Spleen (tissue), 11 donors: ENCODE results near the gene ZNF431. TPM values are rescaled to one million over a fixed set of nuclear protein-coding genes. Genes with fewer than 3 reads are reported as not detected.

ENCODE experiments used
- DNase-seq: peaks from one replicate; pipeline ENCODE4 v3.0.0-alpha.2; 2020
- H3K27ac ChIP-seq, 8 donors: fragments of 200-600 bp; sonication (generic) in 7 of 8; 1 replicate in 4 of 8; 2 replicates in 4 of 8; pipeline versions ENCODE4 v1.5.0 to v1.8.0; 2016 to 2021; ENCODE audit warnings: inconsistent platforms in 4 of 8, mild to moderate bottlenecking in 4 of 8, moderate library complexity in 1 of 8
- H3K27me3 ChIP-seq, 7 donors: fragments of 200-600 bp; sonication (generic) in 6 of 7; replicated peaks in 1 of 7; 1 replicate in 4 of 7; 2 replicates in 3 of 7; pipeline versions ENCODE4 v1.5.0 to v1.8.0; 2016 to 2021; ENCODE audit warnings: inconsistent platforms in 3 of 7, mild to moderate bottlenecking in 1 of 7
- H3K36me3 ChIP-seq, 6 donors: fragments of 200-600 bp; sonication (generic) in 5 of 6; 1 replicate in 4 of 6; 2 replicates in 2 of 6; pipeline versions ENCODE4 v1.5.0 to v1.8.0; 2016 to 2021; ENCODE audit warnings: inconsistent platforms in 2 of 6
- H3K4me1 ChIP-seq, 6 donors: fragments of 200-600 bp; sonication (generic) in 5 of 6; 1 replicate in 3 of 6; 2 replicates in 3 of 6; pipeline versions ENCODE4 v1.5.0 to v1.8.0; 2016 to 2021; ENCODE audit warnings: inconsistent platforms in 3 of 6
- H3K4me3 ChIP-seq, 8 donors: fragments of 200-600 bp; sonication (generic) in 7 of 8; 1 replicate in 4 of 8; 2 replicates in 4 of 8; pipeline versions ENCODE4 v1.5.0 to v1.8.0; 2016 to 2021; ENCODE audit warnings: inconsistent platforms in 4 of 8, mild to moderate bottlenecking in 4 of 8, moderate library complexity in 2 of 8
- H3K9me3 ChIP-seq, 8 donors: fragments of 200-600 bp; sonication (generic) in 7 of 8; 1 replicate in 4 of 8; 2 replicates in 4 of 8; pipeline versions ENCODE4 v1.5.0 to v1.8.0; 2016 to 2021; ENCODE audit warnings: inconsistent platforms in 4 of 8
- POLR2A ChIP-seq, 3 donors: fragments of 450-650 bp; IDR thresholded peaks; one replicate each; pipeline ENCODE4 v1.5.1; 2017; ENCODE audit warnings: antibody characterized with exemption in 3 of 3, mild to moderate bottlenecking in 1 of 3
- POLR2AphosphoS5 ChIP-seq, 3 donors: sonication (generic); formaldehyde crosslinking; IDR thresholded peaks; one replicate each; pipeline ENCODE4 v1.5.1; 2017; ENCODE audit warnings: antibody characterized with exemption in 3 of 3
- WGBS, 5 donors: extraction: QIAGEN DNeasy Blood & Tissue Kit in 3 of 5; methylation state at CpG; one replicate each; pipeline versions ENCODE4 v1.1.5 to v1.1.7; 2013 to 2018; 5-methylcytosine and 5-hydroxymethylcytosine counted together
- intact Hi-C: fragments of 100-400 bp; cut with DNase I; formaldehyde crosslinking; loops from one replicate; pipeline ENCODE4 v1.15.0; 2023; ENCODE audit warnings: low total_unique reads
- polyA plus RNA-seq, 3 donors: library from polyadenylated mRNA; stranded (reverse); fragments of 200-250 nt; gene quantifications; one replicate each; pipeline ENCODE4 v1.2.1, GENCODE V29; 2013
- total RNA-seq, 7 donors: library from RNA; depleted of rRNA in 3 of 7; stranded (reverse); fragments of >200 nt in 3 of 7; fragmentation: NEBNext Ultra II Directional in 4 of 7; extraction: Animal tissue kit (Norgen Biotek cat#: 25700) in 4 of 7; gene quantifications; one replicate each; pipeline versions ENCODE4 v1.1.0 to v1.2.1, GENCODE V29; 2016 to 2021
- TF ChIP-seq, protein P1 (sequence below), 11 experiments: fragments of 200-600 bp in 7 of 11; fragments of 450-650 bp in 4 of 11; sonication (generic) in 4 of 11; IDR thresholded peaks in 8 of 11; conservative IDR thresholded peaks in 3 of 11; 1 replicate in 7 of 11; 2 replicates in 4 of 11; pipeline versions ENCODE4 v1.4.0 to v1.8.0; 2016 to 2021; ENCODE audit warnings: antibody characterized with exemption in 11 of 11, inconsistent platforms in 4 of 11, mild to moderate bottlenecking in 1 of 11
- donor health status: healthy with polysubstance abuse.
- donor health status: DM: no; HTN: no; CAD: no; lungs with moderate emphysema.
- donor health status: DM: no; HTN: no; CAD: no.
- donor health status: Bipolar disorder and iron deficiency.
- donor health status: healthy.
- donor health status: DM: no; HTN: no; CAD: no.
- donor health status: DM: yes; HTN: yes; CAD: no.

The ZNF431 gene
- total and polyA plus RNA-seq, 10 donors, result 8.8 to 33.5 (median 20.9) TPM

DNA sequence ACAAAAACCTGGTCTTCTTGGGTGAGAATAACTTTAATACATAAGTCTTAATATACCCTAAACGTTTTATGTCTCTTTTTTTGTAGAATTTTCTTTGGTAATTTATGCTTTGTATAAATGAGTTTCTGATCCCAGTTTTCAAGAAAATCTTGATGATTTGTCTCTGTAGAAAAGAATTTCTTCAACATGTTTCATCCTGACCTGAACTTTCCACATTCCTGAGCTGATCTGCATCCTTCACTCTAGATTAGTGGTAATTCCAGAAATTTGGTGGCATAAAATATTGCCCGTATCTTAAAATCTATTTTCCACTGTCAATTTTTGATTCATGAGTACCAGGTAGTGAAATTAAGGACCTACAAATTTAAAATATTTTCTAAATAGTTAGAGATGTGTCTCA lies 43.5 kb upstream of the ZNF431 start:
- Histone ChIP-seq H3K4me1 (no peaks in the 10 kb centered on the region), H3K36me3 (peaks cover 0 to 53% (median 8%) of the 10 kb centered on the region in 6 donors), H3K9me3 (no peaks in the 10 kb centered on the region), H3K4me3 (no peak overlapping the region), H3K27ac (no peak overlapping the region), H3K27me3 (no peaks in the 10 kb centered on the region)
- DNase-seq, result no peak
- TF ChIP-seq POLR2AphosphoS5 (IDR thresholded peaks at IDR 0.05) (no peak), POLR2A (IDR thresholded peaks at IDR 0.05) (no peak)
- TF ChIP-seq, protein P1, sequence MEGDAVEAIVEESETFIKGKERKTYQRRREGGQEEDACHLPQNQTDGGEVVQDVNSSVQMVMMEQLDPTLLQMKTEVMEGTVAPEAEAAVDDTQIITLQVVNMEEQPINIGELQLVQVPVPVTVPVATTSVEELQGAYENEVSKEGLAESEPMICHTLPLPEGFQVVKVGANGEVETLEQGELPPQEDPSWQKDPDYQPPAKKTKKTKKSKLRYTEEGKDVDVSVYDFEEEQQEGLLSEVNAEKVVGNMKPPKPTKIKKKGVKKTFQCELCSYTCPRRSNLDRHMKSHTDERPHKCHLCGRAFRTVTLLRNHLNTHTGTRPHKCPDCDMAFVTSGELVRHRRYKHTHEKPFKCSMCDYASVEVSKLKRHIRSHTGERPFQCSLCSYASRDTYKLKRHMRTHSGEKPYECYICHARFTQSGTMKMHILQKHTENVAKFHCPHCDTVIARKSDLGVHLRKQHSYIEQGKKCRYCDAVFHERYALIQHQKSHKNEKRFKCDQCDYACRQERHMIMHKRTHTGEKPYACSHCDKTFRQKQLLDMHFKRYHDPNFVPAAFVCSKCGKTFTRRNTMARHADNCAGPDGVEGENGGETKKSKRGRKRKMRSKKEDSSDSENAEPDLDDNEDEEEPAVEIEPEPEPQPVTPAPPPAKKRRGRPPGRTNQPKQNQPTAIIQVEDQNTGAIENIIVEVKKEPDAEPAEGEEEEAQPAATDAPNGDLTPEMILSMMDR (IDR thresholded peaks at IDR 0.05 in 8 of 11, conservative IDR thresholded peaks at IDR 0.05 in 3 of 11), result no peak
- WGBS, 5 donors, result 65 to 93% (median 90%) methylated on average over 2 of the region's 2 CpGs
- intact Hi-C loops, result no loop called here

DNA sequence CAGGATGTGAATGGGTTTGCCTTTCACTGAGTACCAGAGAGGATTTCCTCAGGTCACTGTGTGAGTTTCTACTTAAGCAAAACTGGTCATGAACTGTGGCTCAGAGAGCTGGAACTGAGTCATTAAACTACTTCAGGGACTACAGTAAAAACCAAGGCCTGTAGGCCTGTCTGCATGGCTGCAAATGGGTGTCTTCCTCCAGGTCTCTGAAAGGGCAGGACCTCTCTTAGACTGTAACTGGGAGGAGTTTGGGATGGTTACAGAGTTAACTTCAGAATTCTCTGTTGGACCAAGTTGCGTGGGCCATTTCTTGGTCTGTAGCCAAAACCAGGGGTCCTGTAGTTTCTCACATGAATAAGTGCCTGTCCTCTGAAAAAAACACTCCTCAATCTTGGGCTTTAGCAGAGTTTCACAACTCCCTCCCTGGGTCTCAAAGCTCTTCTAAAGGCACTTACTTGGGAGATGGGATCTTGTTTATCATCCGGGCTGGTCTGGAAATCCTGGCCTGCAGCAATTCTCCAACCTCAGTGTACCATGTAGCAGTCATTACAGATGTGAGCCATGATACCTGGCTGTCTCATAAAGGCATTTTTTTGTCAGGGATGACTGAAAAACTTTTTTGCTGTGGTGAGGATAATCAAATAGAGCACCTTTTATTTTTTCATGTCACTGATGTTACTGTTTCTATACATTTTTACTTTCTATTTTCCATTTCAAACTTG lies 40.2 kb upstream of the ZNF431 start:
- 60 to 89% (median 86%) methylated on average over 2 of the region's 2 CpGs for WGBS, 5 donors
- Histone ChIP-seq H3K36me3 (peaks cover 0 to 76% (median 20%) of the 10 kb centered on the region in 6 donors), H3K27me3 (no peaks in the 10 kb centered on the region), H3K4me1 (no peaks in the 10 kb centered on the region), H3K27ac (no peak overlapping the region), H3K9me3 (peaks cover 0 to 16% (median 0%) of the 10 kb centered on the region in 8 donors), H3K4me3 (no peak overlapping the region)
- DNase-seq, result no peak
- intact Hi-C loops, result no loop called here
- TF ChIP-seq POLR2AphosphoS5 (IDR thresholded peaks at IDR 0.05) (no peak), POLR2A (IDR thresholded peaks at IDR 0.05) (no peak)
- TF ChIP-seq, protein P1 (IDR thresholded peaks at IDR 0.05 in 8 of 11, conservative IDR thresholded peaks at IDR 0.05 in 3 of 11), result no peak

DNA sequence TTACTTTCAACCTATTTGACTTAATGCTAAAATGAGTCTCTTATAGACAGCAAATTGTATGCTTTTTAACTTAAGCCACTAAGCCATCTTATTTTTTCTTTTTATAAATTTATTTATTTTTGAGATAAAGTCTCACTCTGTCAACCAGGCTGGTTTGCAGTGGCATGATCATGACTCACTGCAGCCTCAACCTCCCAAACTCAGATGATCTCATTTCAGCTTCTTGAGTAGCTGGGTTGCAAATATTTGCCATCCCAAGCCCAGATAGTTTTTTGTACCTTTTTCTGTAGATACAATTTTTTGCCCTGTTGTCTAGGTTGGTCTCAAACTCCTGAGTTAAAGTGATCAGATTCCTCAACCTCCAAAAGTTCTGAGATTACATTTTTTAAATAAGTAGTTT lies 32.7 kb upstream of the ZNF431 start:
- H3K4me1 ChIP-seq, result no peaks in the 10 kb centered on the region
- TF ChIP-seq, protein P1 (IDR thresholded peaks at IDR 0.05 in 8 of 11, conservative IDR thresholded peaks at IDR 0.05 in 3 of 11), result no peak
- DNase-seq, result no peak
- no peaks in the 10 kb centered on the region for H3K27me3 ChIP-seq
- no peak overlapping the region for H3K4me3 ChIP-seq
- H3K27ac ChIP-seq, result no peak overlapping the region
- H3K9me3 ChIP-seq, result peaks cover 0 to 38% (median 19%) of the 10 kb centered on the region in 8 donors
- intact Hi-C loops, result no loop called here
- H3K36me3 ChIP-seq, result peaks cover 0 to 76% (median 6%) of the 10 kb centered on the region in 6 donors

DNA sequence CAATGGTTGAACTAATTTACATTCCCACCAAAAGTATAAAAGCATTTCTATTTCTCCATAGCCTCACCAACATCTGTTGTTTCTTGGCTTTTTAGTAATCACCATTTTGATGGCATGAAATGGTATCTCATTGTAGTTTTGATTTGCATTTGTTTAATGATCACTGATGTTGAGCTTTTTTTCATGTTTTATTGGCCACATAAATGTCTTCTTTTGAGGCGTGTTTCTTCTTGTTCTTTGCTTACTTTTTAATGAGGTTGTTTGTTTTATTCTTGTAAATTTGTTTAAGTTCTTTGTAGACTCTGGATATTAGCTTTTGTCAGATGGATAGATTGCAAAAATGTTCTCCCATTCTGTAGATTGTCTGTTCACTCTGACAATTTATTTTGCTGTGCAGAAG lies 31.7 kb upstream of the ZNF431 start:
- no peak overlapping the region for H3K27ac ChIP-seq
- H3K4me1 ChIP-seq, result no peaks in the 10 kb centered on the region
- 89 to 100% (median 96%) methylated on average over 1 of the region's 1 CpG for WGBS, 5 donors

More for the DNA sequence above, 31.7 kb upstream of the ZNF431 start:
- H3K9me3 ChIP-seq, result peaks cover 5 to 47% (median 29%) of the 10 kb centered on the region in 8 donors
- TF ChIP-seq POLR2A (IDR thresholded peaks at IDR 0.05) (no peak), POLR2AphosphoS5 (IDR thresholded peaks at IDR 0.05) (no peak)
- TF ChIP-seq, protein P1 (IDR thresholded peaks at IDR 0.05 in 8 of 11, conservative IDR thresholded peaks at IDR 0.05 in 3 of 11), result no peak
- no peak overlapping the region for H3K4me3 ChIP-seq
- peaks cover 0 to 77% (median 5%) of the 10 kb centered on the region in 6 donors for H3K36me3 ChIP-seq
- no peak for DNase-seq
- intact Hi-C loops, result no loop called here
- no peaks in the 10 kb centered on the region for H3K27me3 ChIP-seq
